ENCODE data around the gene PRXL2A. TPM values are rescaled to one million over a fixed set of nuclear protein-coding genes. Genes with fewer than 3 reads are reported as not detected.
"Not testable (repeated sequence)": the region's sequence is repeated elsewhere in the genome, so short reads cannot be mapped to it uniquely, and the experiment has no call there.

PRXL2A gene, protein sequence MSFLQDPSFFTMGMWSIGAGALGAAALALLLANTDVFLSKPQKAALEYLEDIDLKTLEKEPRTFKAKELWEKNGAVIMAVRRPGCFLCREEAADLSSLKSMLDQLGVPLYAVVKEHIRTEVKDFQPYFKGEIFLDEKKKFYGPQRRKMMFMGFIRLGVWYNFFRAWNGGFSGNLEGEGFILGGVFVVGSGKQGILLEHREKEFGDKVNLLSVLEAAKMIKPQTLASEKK
- total RNA-seq (2014; rRNA removed; shearing (Covaris generic)), result 31.8 and 40.1 TPM in 2 replicates
- polyA plus RNA-seq (2016; fragmentation: Nextera tagmentation; extraction: Ambion mirVana), result 46.8 and 51.7 TPM in 2 replicates
- long read RNA-seq, full-length matches to known transcripts, result 50 of 53 reads
- long read RNA-seq, partial matches to known transcripts, result 0 of 53 reads
- long read RNA-seq, other reads (novel, unspliced or antisense), result 3 of 53 reads

GRCh38 chr10:80408242-80409101, at the start of gene PRXL2A:
Gene PRXL2A (plus strand): TSS chr10:80408551. CDS start chr10:80420468, 11,917 bp downstream.
- no peaks in the 10 kb centered on the region for H3K9me2 ChIP-seq (ENCODE audit: insufficient read depth)
- ATAC-seq (peak; percentile 93), DNase-seq (ENCODE audit: low spot score) (peak; percentile 93)
- H3F3A ChIP-seq (replicated peaks; ENCODE audit: low read depth), result 0 out of 2 replicates have a peak, but pooled peaks cover 5% of the 10 kb centered on the region
- H3K27me3 Mint-ChIP-seq (ENCODE audit: insufficient read depth, low read depth, poor library complexity), result peaks cover 15% of the 10 kb centered on the region
- peak; percentile 51; the same call in 1 of the 2 replicates for TF ChIP-seq CREB1 (CRISPR knock-in tag; IDR thresholded peaks at IDR 0.05; ENCODE audit: low read depth)
- TF ChIP-seq ZNF114 (CRISPR knock-in tag; IDR thresholded peaks at IDR 0.05), result no peak
- peak; percentile 91 for TF ChIP-seq POLR2AphosphoS5 (IDR thresholded peaks at IDR 0.05; ENCODE audit: low read depth)
- H3K4me2 ChIP-seq, result peak within 1 kb of the TSS; percentile 95
- H3K4me3 Mint-ChIP-seq, result peak within 1 kb of the TSS; percentile 84
- H2AFZ ChIP-seq, result peak within 1 kb of the TSS; percentile 99
- H3K36me3 Mint-ChIP-seq (ENCODE audit: low read depth), result peaks cover 4% of the 10 kb centered on the region; the same call in 1 of the 3 replicates
- peak within 1 kb of the TSS; percentile 83 for H3K4me3 ChIP-seq
- no peak within 1 kb of the TSS for H3K27ac ChIP-seq (ENCODE audit: low read depth)
- peaks cover 39% of the 10 kb centered on the region for H3K4me1 Mint-ChIP-seq
- H4K20me1 ChIP-seq (replicated peaks; ENCODE audit: insufficient read depth), result peaks cover 4% of the 10 kb centered on the region; the same call in 1 of the 2 replicates
- peaks cover 9% of the 10 kb centered on the region; the same call in 1 of the 2 replicates for H3K79me2 ChIP-seq (replicated peaks; ENCODE audit: insufficient read depth)
- H3K27ac Mint-ChIP-seq, result no peak within 1 kb of the TSS
- H3K9me3 Mint-ChIP-seq, result no peaks in the 10 kb centered on the region
- no peaks in the 10 kb centered on the region for H3K36me3 ChIP-seq (ENCODE audit: insufficient read depth)
- peaks cover 29% of the 10 kb centered on the region for H3K27me3 ChIP-seq (ENCODE audit: insufficient read depth)
- H3K4me1 ChIP-seq (ENCODE audit: insufficient read depth), result peaks cover 20% of the 10 kb centered on the region; the same call in 1 of the 2 replicates

DNA sequence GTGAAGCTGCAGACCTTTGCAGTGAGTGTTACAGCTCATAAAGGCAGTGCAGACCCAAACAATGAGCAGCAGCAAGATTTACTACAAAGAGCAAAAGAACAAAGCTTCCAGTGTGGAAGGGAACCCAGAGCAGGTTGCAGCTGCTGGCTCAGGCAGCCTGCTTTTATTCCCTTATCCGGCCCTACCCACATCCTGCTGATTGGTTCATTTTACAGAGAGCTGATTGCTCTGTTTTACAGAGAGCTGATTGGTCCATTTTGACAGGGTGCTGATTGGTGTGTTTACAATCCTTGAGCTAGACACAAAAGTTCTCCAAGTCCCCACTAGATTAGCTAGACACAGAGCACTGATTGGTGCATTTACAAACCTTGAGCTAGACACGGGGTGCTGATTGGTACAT, 49.4 kb upstream of the PRXL2A start:
- not testable (repeated sequence) for H3K9me2 ChIP-seq (ENCODE audit: insufficient read depth); H3K27ac ChIP-seq (ENCODE audit: low read depth); H3K36me3 ChIP-seq (ENCODE audit: insufficient read depth); ATAC-seq; H3K9me3 Mint-ChIP-seq; H3K4me2 ChIP-seq; H3K27ac Mint-ChIP-seq; H3K79me2 ChIP-seq (replicated peaks; ENCODE audit: insufficient read depth); H3K4me3 Mint-ChIP-seq; H3K36me3 Mint-ChIP-seq (ENCODE audit: low read depth); H2AFZ ChIP-seq; DNase-seq (ENCODE audit: low spot score); H3K4me3 ChIP-seq; H3F3A ChIP-seq (replicated peaks; ENCODE audit: low read depth); H4K20me1 ChIP-seq (replicated peaks; ENCODE audit: insufficient read depth)
- peaks cover 14% of the 10 kb centered on the region for H3K4me1 ChIP-seq (ENCODE audit: insufficient read depth)
- Mint-ChIP-seq H3K27me3 (ENCODE audit: insufficient read depth, low read depth, poor library complexity) (peaks cover 13% of the 10 kb centered on the region), H3K4me1 (peaks cover 21% of the 10 kb centered on the region)
- peaks cover 13% of the 10 kb centered on the region for H3K27me3 ChIP-seq (ENCODE audit: insufficient read depth)

- Mint-ChIP-seq H3K9me3 (peaks cover 2% of the 10 kb centered on the region; the same call in 2 of the 3 replicates), H3K4me1 (peaks cover 19% of the 10 kb centered on the region), H3K27ac (no peak overlapping the region), H3K4me3 (no peak overlapping the region), H3K27me3 (ENCODE audit: insufficient read depth, low read depth, poor library complexity) (peaks cover 13% of the 10 kb centered on the region), H3K36me3 (ENCODE audit: low read depth) (peaks cover 3% of the 10 kb centered on the region; the same call in 1 of the 3 replicates)
- Histone ChIP-seq H3K27me3 (ENCODE audit: insufficient read depth) (peaks cover 13% of the 10 kb centered on the region), H3K4me1 (ENCODE audit: insufficient read depth) (peaks cover 14% of the 10 kb centered on the region), H3K4me3 (no peak overlapping the region), H3K27ac (ENCODE audit: low read depth) (no peak overlapping the region), H2AFZ (no peak overlapping the region), H3K79me2 (replicated peaks; ENCODE audit: insufficient read depth) (no peaks in the 10 kb centered on the region), H3K9me2 (ENCODE audit: insufficient read depth) (no peaks in the 10 kb centered on the region; the same call in 1 of the 2 replicates), H3K36me3 (ENCODE audit: insufficient read depth) (no peaks in the 10 kb centered on the region), H3K4me2 (no peak overlapping the region), H3F3A (replicated peaks; ENCODE audit: low read depth) (no peaks in the 10 kb centered on the region), H4K20me1 (replicated peaks; ENCODE audit: insufficient read depth) (no peaks in the 10 kb centered on the region; the same call in 1 of the 2 replicates)
- DNase-seq (ENCODE audit: low spot score) (no peak), ATAC-seq (no peak)
- no peak for TF ChIP-seq STAT1 (IDR thresholded peaks at IDR 0.05; ENCODE audit: unreplicated experiment)
- no peak for TF ChIP-seq EZH2 (IDR thresholded peaks at IDR 0.05; ENCODE audit: low read depth, unreplicated experiment)
- TF ChIP-seq ZNF114 (CRISPR knock-in tag; IDR thresholded peaks at IDR 0.05), result no peak
- no peak for TF ChIP-seq REST (IDR thresholded peaks at IDR 0.05; ENCODE audit: unreplicated experiment)
- TF ChIP-seq, protein P1, sequence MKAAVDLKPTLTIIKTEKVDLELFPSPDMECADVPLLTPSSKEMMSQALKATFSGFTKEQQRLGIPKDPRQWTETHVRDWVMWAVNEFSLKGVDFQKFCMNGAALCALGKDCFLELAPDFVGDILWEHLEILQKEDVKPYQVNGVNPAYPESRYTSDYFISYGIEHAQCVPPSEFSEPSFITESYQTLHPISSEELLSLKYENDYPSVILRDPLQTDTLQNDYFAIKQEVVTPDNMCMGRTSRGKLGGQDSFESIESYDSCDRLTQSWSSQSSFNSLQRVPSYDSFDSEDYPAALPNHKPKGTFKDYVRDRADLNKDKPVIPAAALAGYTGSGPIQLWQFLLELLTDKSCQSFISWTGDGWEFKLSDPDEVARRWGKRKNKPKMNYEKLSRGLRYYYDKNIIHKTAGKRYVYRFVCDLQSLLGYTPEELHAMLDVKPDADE (IDR thresholded peaks at IDR 0.05), result no peak
These were observed 48.7 kb upstream of the PRXL2A start for GRCh38 chr10:80359644-80360043.

All from GM23338 (cell line).